Stimulated activated naive CD4-positive, alpha-beta T cell (primary cell): Measurements from ENCODE around the gene GNG11.
"Not testable (repeated sequence)": the region's sequence is repeated elsewhere in the genome, so short reads cannot be mapped to it uniquely, and the experiment has no call there.

ENCODE experiments used
- DNase-seq, 6 experiments: peaks; one replicate each; lab custom pipeline; 2025; lab: John Stamatoyannopoulos, UW

The GNG11 gene

GRCh38 chr7:93921607-93922566 lies at the start of gene GNG11:
Gene GNG11 (plus strand): TSS chr7:93921735. CDS start chr7:93922138, 403 bp downstream.
- no peak for DNase-seq

GRCh38 chr7:93873998-93874574 lies 47.4 kb upstream of the GNG11 start:
- no peak for DNase-seq

GRCh38 chr7:93877742-93878141 lies 43.8 kb upstream of the GNG11 start:
- no peak for DNase-seq

GRCh38 chr7:93879356-93879755 lies 42.2 kb upstream of the GNG11 start:
- no peak for DNase-seq

GRCh38 chr7:93882468-93882867 lies 39.1 kb upstream of the GNG11 start:
- DNase-seq, result no peak

GRCh38 chr7:93883078-93883916 lies 38.2 kb upstream of the GNG11 start:
- no peak for DNase-seq

GRCh38 chr7:93883917-93884345 lies 37.6 kb upstream of the GNG11 start:
- DNase-seq, result no peak

GRCh38 chr7:93884541-93884940 lies 37.0 kb upstream of the GNG11 start:
- no peak for DNase-seq

GRCh38 chr7:93889261-93889660 lies 32.3 kb upstream of the GNG11 start:
- DNase-seq, result no peak

- DNase-seq, result no peak
Observed at GRCh38 chr7:93890041-93890463, 31.5 kb upstream of the GNG11 start.

GRCh38 chr7:93890464-93891068 lies 31.0 kb upstream of the GNG11 start, which contains the start of gene TFPI2:
Gene TFPI2 (minus strand): TSS chr7:93890753. CDS start chr7:93890678, 75 bp downstream.
- no peak for DNase-seq

GRCh38 chr7:93894426-93894825 lies 27.1 kb upstream of the GNG11 start:
- no peak for DNase-seq

GRCh38 chr7:93894966-93895640 lies 26.4 kb upstream of the GNG11 start:
- no peak for DNase-seq

GRCh38 chr7:93895859-93896600 lies 25.5 kb upstream of the GNG11 start:
- DNase-seq, result no peak

GRCh38 chr7:93897680-93898079 lies 23.9 kb upstream of the GNG11 start:
- no peak for DNase-seq

- no peak for DNase-seq
Observed at GRCh38 chr7:93902777-93903423, 18.6 kb upstream of the GNG11 start.

- DNase-seq, result no peak
Observed at GRCh38 chr7:93906267-93906666, 15.3 kb upstream of the GNG11 start, which contains the start of gene GNGT1. Gene GNGT1 (plus strand): TSS chr7:93906567. CDS start chr7:93906747, 180 bp downstream.

- DNase-seq, result no peak
Observed at GRCh38 chr7:93910076-93910994, 11.2 kb upstream of the GNG11 start.

- DNase-seq, result not testable (repeated sequence)
Observed at GRCh38 chr7:93911242-93911641, 10.3 kb upstream of the GNG11 start.
